CD4-positive, alpha-beta T cell (primary cell): ENCODE measurements around the gene HERC3. TPM values are rescaled to one million over a fixed set of nuclear protein-coding genes. Genes with fewer than 3 reads are reported as not detected.

Experiments used
- ATAC-seq: fragments of 200-7000 bp; cut with Tn5 transposase; one replicate; pipeline ENCODE4 v1.10.0; 2022; ENCODE audit warnings: mild to moderate bottlenecking; ENCODE audit not compliant: poor library complexity
- CTCF ChIA-PET: fragments of 350-600 bp; sonication (Branson Sonifier 250); formaldehyde crosslinking; loops from one replicate; lab custom pipeline; 2021; ENCODE audit warnings: antibody characterized with exemption, inconsistent platforms; lab: Charles Lee
- POLR2A ChIA-PET: fragments of 350-600 bp; sonication (Branson Sonifier 250); formaldehyde crosslinking; loops from one replicate; lab custom pipeline; 2021; ENCODE audit warnings: antibody characterized with exemption, inconsistent platforms; lab: Charles Lee
- DNase-seq, 14 experiments: peaks; one replicate each; pipeline ENCODE4 v3.0.0-alpha.2; 2013 to 2020; ENCODE audit warnings: mixed read lengths in 2 of 14
- H3K27ac ChIP-seq, 2 donors: one replicate each; pipeline versions ENCODE4 v1.5.1 to v1.7.0; 2013; ENCODE audit warnings: low read length in 2 of 2, low read depth in 1 of 2, mild to moderate bottlenecking in 1 of 2
- H3K27me3 ChIP-seq, 2 experiments: 1 replicate in 1 of 2; 2 replicates in 1 of 2; pipeline versions ENCODE4 v1.6.1 to v1.7.0; 2013; ENCODE audit warnings: low read length in 2 of 2, control low read depth in 1 of 2, mild to moderate bottlenecking in 1 of 2, moderate library complexity in 1 of 2; ENCODE audit not compliant: insufficient read depth in 2 of 2, control insufficient read depth in 1 of 2
- H3K36me3 ChIP-seq: one replicate; pipeline ENCODE4 v1.6.1; 2013; ENCODE audit warnings: low read length, control low read depth; ENCODE audit not compliant: insufficient read depth
- H3K4me1 ChIP-seq: one replicate; pipeline ENCODE4 v1.6.1; 2013; ENCODE audit warnings: low read length, control low read depth; ENCODE audit not compliant: insufficient read depth
- H3K4me3 ChIP-seq: one replicate; pipeline ENCODE4 v1.5.1; 2013; ENCODE audit warnings: mild to moderate bottlenecking, low read length, moderate library complexity
- H3K9me3 ChIP-seq, 2 experiments: 1 replicate in 1 of 2; 2 replicates in 1 of 2; pipeline versions ENCODE4 v1.6.1 to v1.7.0; 2013; ENCODE audit warnings: low read length in 2 of 2, mild to moderate bottlenecking in 2 of 2, control low read depth in 1 of 2, moderate library complexity in 1 of 2; ENCODE audit not compliant: control insufficient read depth in 1 of 2, insufficient read depth in 1 of 2
- H3K27ac Mint-ChIP-seq: one replicate; pipeline ENCODE4 v1.8.0; 2020; ENCODE audit warnings: mixed read lengths
- H3K27me3 Mint-ChIP-seq: one replicate; pipeline ENCODE4 v1.8.0; 2021; ENCODE audit warnings: mixed read lengths
- H3K36me3 Mint-ChIP-seq: one replicate; pipeline ENCODE4 v1.8.0; 2021; ENCODE audit warnings: low read depth, mixed read lengths
- H3K4me1 Mint-ChIP-seq: one replicate; pipeline ENCODE4 v1.8.0; 2021; ENCODE audit warnings: low read depth, mixed read lengths
- H3K4me3 Mint-ChIP-seq: one replicate; pipeline ENCODE4 v1.8.0; 2020; ENCODE audit warnings: mild to moderate bottlenecking, mixed read lengths
- H3K9me3 Mint-ChIP-seq: one replicate; pipeline ENCODE4 v1.8.0; 2020; ENCODE audit warnings: mixed read lengths
- CTCF ChIP-seq: fragments of 200-600 bp; IDR thresholded peaks from one replicate; pipeline ENCODE4 v1.8.0; 2022; ENCODE audit warnings: antibody characterized with exemption, mild to moderate bottlenecking
- intact Hi-C, 2 experiments: fragments of 100-400 bp; cut with DNase I in 1 of 2; cut with micrococcal nuclease in 1 of 2; formaldehyde crosslinking; loops; one replicate each; pipeline versions ENCODE4 v1.15.1 to v1.9.0; 2023 to 2025; cut with DNase I, micrococcal nuclease
- total RNA-seq, 174 experiments: library from RNA in 2 of 174; stranded (reverse) in 2 of 174; gene quantifications; one replicate each; pipeline ENCODE4 v1.2.3 and lab custom pipeline; 2021 to 2026

The HERC3 gene
- total RNA-seq, 2 experiments from 2014 or later = 63.1 to 66.4 TPM

- Mint-ChIP-seq H3K4me1 (peaks cover 76% of the 10 kb centered on the region), H3K9me3 (no peaks in the 10 kb centered on the region), H3K27me3 (no peaks in the 10 kb centered on the region), H3K27ac (peak overlapping the region; percentile 11), H3K36me3 (peaks cover 57% of the 10 kb centered on the region), H3K4me3 (no peak overlapping the region)
- ChIA-PET CTCF (interaction anchor here (0.9 to 2.0 kb wide), 3 partner anchors 19 to 77 kb away, joined by 3 to 6 read pairs (median 3); no protein-coding TSS in a partner anchor), POLR2A (interaction anchor here (1.2 to 1.5 kb wide), 2 partner anchors 32 to 35 kb away, joined by 3 read pairs; no protein-coding TSS in a partner anchor)
- peaks cover 20% of the 10 kb centered on the region for H3K36me3 ChIP-seq
- intact Hi-C loops = loop anchor here in 1 of 2 experiments (5.0 kb wide), 1 partner anchor 41 kb away; no protein-coding TSS in a partner anchor
- H3K27ac ChIP-seq = no peak overlapping the region
- DNase-seq (no peak), ATAC-seq (no peak)
- no peak overlapping the region for H3K4me3 ChIP-seq
- H3K4me1 ChIP-seq = peaks cover 18% of the 10 kb centered on the region
- H3K27me3 ChIP-seq = no peaks in the 10 kb centered on the region
- no peaks in the 10 kb centered on the region for H3K9me3 ChIP-seq
- no peak for TF ChIP-seq CTCF
Measured at GRCh38 chr4:88616275-88617150, 24.2 kb downstream of the HERC3 start.

GRCh38 chr4:88618782-88619485 is 26.7 kb downstream of the HERC3 start:
- ChIA-PET POLR2A (no interaction called here), CTCF (interaction anchor here (1.0 kb wide), 1 partner anchor 79 kb away, joined by 3 read pairs; no protein-coding TSS in a partner anchor)
- no peak overlapping the region for H3K4me3 Mint-ChIP-seq
- H3K27ac Mint-ChIP-seq = peak overlapping the region; percentile 21
- peaks cover 66% of the 10 kb centered on the region for H3K36me3 Mint-ChIP-seq
- H3K27me3 Mint-ChIP-seq = no peaks in the 10 kb centered on the region
- Histone ChIP-seq H3K27ac (no peak overlapping the region), H3K9me3 (peaks cover 0 to 10% of the 10 kb centered on the region in 2 experiments), H3K27me3 (no peaks in the 10 kb centered on the region), H3K36me3 (peaks cover 25% of the 10 kb centered on the region), H3K4me1 (peaks cover 3% of the 10 kb centered on the region), H3K4me3 (no peak overlapping the region)
- intact Hi-C loops = loop anchor here in 1 of 2 experiments (5.0 kb wide), 1 partner anchor 38 kb away; no protein-coding TSS in a partner anchor
- DNase-seq (no peak), ATAC-seq (no peak)
- peaks cover 4% of the 10 kb centered on the region for H3K9me3 Mint-ChIP-seq
- peaks cover 70% of the 10 kb centered on the region for H3K4me1 Mint-ChIP-seq
- no peak for TF ChIP-seq CTCF

GRCh38 chr4:88619971-88620370 is 27.7 kb downstream of the HERC3 start:
- no peak for DNase-seq
- POLR2A ChIA-PET = interaction anchor here (1.4 kb wide), 1 partner anchor 9 kb away, joined by 3 read pairs; no protein-coding TSS in a partner anchor
- TF ChIP-seq CTCF = no peak
- no peak for ATAC-seq
- Histone ChIP-seq H3K4me3 (no peak overlapping the region), H3K27ac (no peak overlapping the region), H3K4me1 (peaks cover 3% of the 10 kb centered on the region), H3K36me3 (peaks cover 32% of the 10 kb centered on the region), H3K27me3 (no peaks in the 10 kb centered on the region), H3K9me3 (peaks cover 0 to 10% of the 10 kb centered on the region in 2 experiments)
- Mint-ChIP-seq H3K27me3 (no peaks in the 10 kb centered on the region), H3K4me3 (no peak overlapping the region), H3K27ac (no peak overlapping the region), H3K9me3 (peaks cover 6% of the 10 kb centered on the region), H3K36me3 (peaks cover 72% of the 10 kb centered on the region), H3K4me1 (peaks cover 66% of the 10 kb centered on the region)
- CTCF ChIA-PET = interaction anchor here (0.8 to 1.5 kb wide), 2 partner anchors 7 to 81 kb away, joined by 3 read pairs; no protein-coding TSS in a partner anchor
- intact Hi-C loops = loop anchor here in 1 of 2 experiments (5.0 kb wide), 1 partner anchor 37 kb away; no protein-coding TSS in a partner anchor
